ENCODE results near the gene CEP41. TPM values are rescaled to one million over a fixed set of nuclear protein-coding genes. Genes with fewer than 3 reads are reported as not detected.

The CEP41 gene
- polyA plus RNA-seq, 1 donor from 2014 or later: 47.0 TPM

DNA sequence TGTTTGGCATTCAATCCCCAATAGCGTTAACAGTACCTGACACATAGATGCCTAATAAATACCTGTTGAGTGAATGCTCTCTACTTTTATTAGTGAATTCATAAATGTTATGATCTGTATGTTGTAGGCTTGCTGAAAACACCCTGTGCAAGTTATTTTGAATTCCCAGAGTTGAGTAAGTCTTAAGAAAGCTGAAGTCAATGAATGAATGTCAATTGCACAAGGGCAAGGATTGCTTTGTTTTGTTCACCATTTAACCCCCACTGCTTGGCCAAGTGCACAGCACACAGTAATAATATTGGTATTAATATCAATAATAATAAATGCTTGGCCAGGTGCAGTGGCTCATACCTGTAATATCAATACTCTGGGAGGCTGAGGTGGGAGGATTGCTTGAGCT lies 50.3 kb downstream of the CEP41 start:
- Histone ChIP-seq H3K79me2 (replicated peaks; ENCODE audit: insufficient read depth, low read length) (no peaks in the 10 kb centered on the region), H3K27ac (ENCODE audit: low read length) (no peak overlapping the region), H3K36me3 (ENCODE audit: insufficient read depth, low read length) (no peaks in the 10 kb centered on the region), H3K4me2 (ENCODE audit: low read length) (no peak overlapping the region), H3K9me3 (ENCODE audit: low read length) (no peaks in the 10 kb centered on the region), H3K9me2 (ENCODE audit: insufficient read depth, low read length) (no peaks in the 10 kb centered on the region), H2AFZ (ENCODE audit: low read depth, low read length) (no peak overlapping the region), H3K9ac (ENCODE audit: low read length) (no peak overlapping the region), H4K20me1 (ENCODE audit: insufficient read depth) (no peaks in the 10 kb centered on the region), H3K27me3 (ENCODE audit: insufficient read depth, low read depth, low read length) (no peaks in the 10 kb centered on the region), H3K4me3 (ENCODE audit: low read length) (no peak overlapping the region), H3F3A (ENCODE audit: insufficient read depth, low read length, poor library complexity, severe bottlenecking) (no peaks in the 10 kb centered on the region)
- no peak for TF ChIP-seq EP300 (conservative IDR thresholded peaks at IDR 0.05; ENCODE audit: poor library complexity, severe bottlenecking)
- TF ChIP-seq EZH2 (IDR thresholded peaks at IDR 0.05; ENCODE audit: borderline replicate concordance, insufficient read depth, low read length, poor library complexity, severe bottlenecking): no peak
- no peak for TF ChIP-seq POLR2AphosphoS5 (IDR thresholded peaks at IDR 0.05)
- no peak for TF ChIP-seq TAF1 (IDR thresholded peaks at IDR 0.05; ENCODE audit: low read depth)
- TF ChIP-seq, protein P1, sequence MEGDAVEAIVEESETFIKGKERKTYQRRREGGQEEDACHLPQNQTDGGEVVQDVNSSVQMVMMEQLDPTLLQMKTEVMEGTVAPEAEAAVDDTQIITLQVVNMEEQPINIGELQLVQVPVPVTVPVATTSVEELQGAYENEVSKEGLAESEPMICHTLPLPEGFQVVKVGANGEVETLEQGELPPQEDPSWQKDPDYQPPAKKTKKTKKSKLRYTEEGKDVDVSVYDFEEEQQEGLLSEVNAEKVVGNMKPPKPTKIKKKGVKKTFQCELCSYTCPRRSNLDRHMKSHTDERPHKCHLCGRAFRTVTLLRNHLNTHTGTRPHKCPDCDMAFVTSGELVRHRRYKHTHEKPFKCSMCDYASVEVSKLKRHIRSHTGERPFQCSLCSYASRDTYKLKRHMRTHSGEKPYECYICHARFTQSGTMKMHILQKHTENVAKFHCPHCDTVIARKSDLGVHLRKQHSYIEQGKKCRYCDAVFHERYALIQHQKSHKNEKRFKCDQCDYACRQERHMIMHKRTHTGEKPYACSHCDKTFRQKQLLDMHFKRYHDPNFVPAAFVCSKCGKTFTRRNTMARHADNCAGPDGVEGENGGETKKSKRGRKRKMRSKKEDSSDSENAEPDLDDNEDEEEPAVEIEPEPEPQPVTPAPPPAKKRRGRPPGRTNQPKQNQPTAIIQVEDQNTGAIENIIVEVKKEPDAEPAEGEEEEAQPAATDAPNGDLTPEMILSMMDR (IDR thresholded peaks at IDR 0.05; ENCODE audit: poor library complexity, severe bottlenecking): no peak
- TF ChIP-seq SMC3 (conservative IDR thresholded peaks at IDR 0.05; ENCODE audit: poor library complexity): no peak
- TF ChIP-seq, protein P2, sequence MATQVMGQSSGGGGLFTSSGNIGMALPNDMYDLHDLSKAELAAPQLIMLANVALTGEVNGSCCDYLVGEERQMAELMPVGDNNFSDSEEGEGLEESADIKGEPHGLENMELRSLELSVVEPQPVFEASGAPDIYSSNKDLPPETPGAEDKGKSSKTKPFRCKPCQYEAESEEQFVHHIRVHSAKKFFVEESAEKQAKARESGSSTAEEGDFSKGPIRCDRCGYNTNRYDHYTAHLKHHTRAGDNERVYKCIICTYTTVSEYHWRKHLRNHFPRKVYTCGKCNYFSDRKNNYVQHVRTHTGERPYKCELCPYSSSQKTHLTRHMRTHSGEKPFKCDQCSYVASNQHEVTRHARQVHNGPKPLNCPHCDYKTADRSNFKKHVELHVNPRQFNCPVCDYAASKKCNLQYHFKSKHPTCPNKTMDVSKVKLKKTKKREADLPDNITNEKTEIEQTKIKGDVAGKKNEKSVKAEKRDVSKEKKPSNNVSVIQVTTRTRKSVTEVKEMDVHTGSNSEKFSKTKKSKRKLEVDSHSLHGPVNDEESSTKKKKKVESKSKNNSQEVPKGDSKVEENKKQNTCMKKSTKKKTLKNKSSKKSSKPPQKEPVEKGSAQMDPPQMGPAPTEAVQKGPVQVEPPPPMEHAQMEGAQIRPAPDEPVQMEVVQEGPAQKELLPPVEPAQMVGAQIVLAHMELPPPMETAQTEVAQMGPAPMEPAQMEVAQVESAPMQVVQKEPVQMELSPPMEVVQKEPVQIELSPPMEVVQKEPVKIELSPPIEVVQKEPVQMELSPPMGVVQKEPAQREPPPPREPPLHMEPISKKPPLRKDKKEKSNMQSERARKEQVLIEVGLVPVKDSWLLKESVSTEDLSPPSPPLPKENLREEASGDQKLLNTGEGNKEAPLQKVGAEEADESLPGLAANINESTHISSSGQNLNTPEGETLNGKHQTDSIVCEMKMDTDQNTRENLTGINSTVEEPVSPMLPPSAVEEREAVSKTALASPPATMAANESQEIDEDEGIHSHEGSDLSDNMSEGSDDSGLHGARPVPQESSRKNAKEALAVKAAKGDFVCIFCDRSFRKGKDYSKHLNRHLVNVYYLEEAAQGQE (IDR thresholded peaks at IDR 0.05; ENCODE audit: borderline replicate concordance): no peak
- TF ChIP-seq RAD21 (conservative IDR thresholded peaks at IDR 0.05): no peak
- no peak for TF ChIP-seq MXI1 (conservative IDR thresholded peaks at IDR 0.05; ENCODE audit: poor library complexity, severe bottlenecking)

DNA sequence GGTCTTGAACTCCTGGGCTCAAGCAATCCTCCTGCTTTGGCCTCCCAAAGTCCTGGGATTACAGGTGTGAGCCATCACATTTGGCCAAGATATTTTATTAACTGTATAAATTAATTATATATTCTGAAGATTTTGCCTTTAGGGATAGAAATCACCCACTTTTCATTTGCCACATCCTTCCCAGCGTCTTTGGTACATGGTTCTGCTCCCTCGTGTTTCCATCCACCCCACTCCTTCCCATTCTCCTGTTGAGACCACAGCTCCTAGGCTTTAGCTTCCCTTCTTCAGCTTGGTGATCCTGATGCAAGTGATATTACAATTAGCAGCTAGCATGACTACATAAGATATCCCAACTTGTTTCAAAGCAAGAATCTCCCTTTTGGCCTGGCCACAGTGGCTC lies 52.1 kb downstream of the CEP41 start:
- Histone ChIP-seq H3K9me2 (ENCODE audit: insufficient read depth, low read length) (no peaks in the 10 kb centered on the region), H3F3A (ENCODE audit: insufficient read depth, low read length, poor library complexity, severe bottlenecking) (no peaks in the 10 kb centered on the region), H3K79me2 (replicated peaks; ENCODE audit: insufficient read depth, low read length) (no peaks in the 10 kb centered on the region), H3K9ac (ENCODE audit: low read length) (no peak overlapping the region), H3K36me3 (ENCODE audit: insufficient read depth, low read length) (no peaks in the 10 kb centered on the region), H3K27ac (ENCODE audit: low read length) (no peak overlapping the region), H3K4me2 (ENCODE audit: low read length) (no peak overlapping the region), H3K27me3 (ENCODE audit: insufficient read depth, low read depth, low read length) (no peaks in the 10 kb centered on the region), H3K4me3 (ENCODE audit: low read length) (no peak overlapping the region), H3K9me3 (ENCODE audit: low read length) (no peaks in the 10 kb centered on the region), H4K20me1 (ENCODE audit: insufficient read depth) (no peaks in the 10 kb centered on the region), H2AFZ (ENCODE audit: low read depth, low read length) (no peak overlapping the region)
- no peak for TF ChIP-seq RAD21 (conservative IDR thresholded peaks at IDR 0.05)
- TF ChIP-seq, protein P2 (IDR thresholded peaks at IDR 0.05; ENCODE audit: borderline replicate concordance): no peak
- no peak for TF ChIP-seq EZH2 (IDR thresholded peaks at IDR 0.05; ENCODE audit: borderline replicate concordance, insufficient read depth, low read length, poor library complexity, severe bottlenecking)
- TF ChIP-seq MXI1 (conservative IDR thresholded peaks at IDR 0.05; ENCODE audit: poor library complexity, severe bottlenecking): no peak
- no peak for TF ChIP-seq POLR2AphosphoS5 (IDR thresholded peaks at IDR 0.05)
- TF ChIP-seq EP300 (conservative IDR thresholded peaks at IDR 0.05; ENCODE audit: poor library complexity, severe bottlenecking): no peak
- TF ChIP-seq, protein P1 (IDR thresholded peaks at IDR 0.05; ENCODE audit: poor library complexity, severe bottlenecking): no peak
- no peak for TF ChIP-seq SMC3 (conservative IDR thresholded peaks at IDR 0.05; ENCODE audit: poor library complexity)
- no peak for TF ChIP-seq TAF1 (IDR thresholded peaks at IDR 0.05; ENCODE audit: low read depth)

Measured in neural cell (in vitro differentiated cells).